ENCODE measurements around the gene FBLN1.

FBLN1 gene

GRCh38 chr22:45469281-45470073, 33.2 kb upstream of the FBLN1 start:
- no peak overlapping the region for H3K9ac ChIP-seq (ENCODE audit: low read length)
- no peak overlapping the region for H2AFZ ChIP-seq (ENCODE audit: low read length)
- no peak overlapping the region for H3K27ac ChIP-seq (ENCODE audit: low read depth, low read length, poor library complexity, severe bottlenecking)
- H3K27me3 ChIP-seq (ENCODE audit: insufficient read depth, low read length) = no peaks in the 10 kb centered on the region; the same call in 1 of the 2 replicates
- H3K9me2 ChIP-seq (ENCODE audit: low read depth, low read length) = no peaks in the 10 kb centered on the region
- no peaks in the 10 kb centered on the region for H3K36me3 ChIP-seq (ENCODE audit: insufficient read depth, low read length)
- H3K4me1 ChIP-seq (ENCODE audit: insufficient read depth, low read length, severe bottlenecking) = no peaks in the 10 kb centered on the region
- no peaks in the 10 kb centered on the region for H3K79me2 ChIP-seq (ENCODE audit: insufficient read depth, low read length)
- H3F3A ChIP-seq (ENCODE audit: insufficient read depth, low read length) = no peaks in the 10 kb centered on the region
- no peaks in the 10 kb centered on the region for H3K9me3 ChIP-seq (ENCODE audit: low read length)
- H4K20me1 ChIP-seq (ENCODE audit: insufficient read depth, low read length) = no peaks in the 10 kb centered on the region
- H3K4me3 ChIP-seq (ENCODE audit: low read depth, low read length, poor library complexity, severe bottlenecking) = no peak overlapping the region
- TF ChIP-seq EZH2 (IDR thresholded peaks at IDR 0.05; ENCODE audit: borderline replicate concordance, low read length) = no peak
- TF ChIP-seq CTCF (IDR thresholded peaks at IDR 0.05; ENCODE audit: low read length) = no peak
- no peak overlapping the region for H3K4me2 ChIP-seq (ENCODE audit: low read length)

GRCh38 chr22:45470871-45471270, 31.8 kb upstream of the FBLN1 start:
- TF ChIP-seq CTCF (IDR thresholded peaks at IDR 0.05; ENCODE audit: low read length) (no peak), EZH2 (IDR thresholded peaks at IDR 0.05; ENCODE audit: borderline replicate concordance, low read length) (no peak)
- Histone ChIP-seq H3K9me2 (ENCODE audit: low read depth, low read length) (no peaks in the 10 kb centered on the region), H2AFZ (ENCODE audit: low read length) (no peak overlapping the region), H3F3A (ENCODE audit: insufficient read depth, low read length) (no peaks in the 10 kb centered on the region), H4K20me1 (ENCODE audit: insufficient read depth, low read length) (no peaks in the 10 kb centered on the region), H3K27me3 (ENCODE audit: insufficient read depth, low read length) (peaks cover 2% of the 10 kb centered on the region; the same call in 1 of the 2 replicates), H3K9me3 (ENCODE audit: low read length) (no peaks in the 10 kb centered on the region), H3K9ac (ENCODE audit: low read length) (no peak overlapping the region), H3K4me3 (ENCODE audit: low read depth, low read length, poor library complexity, severe bottlenecking) (no peak overlapping the region), H3K79me2 (ENCODE audit: insufficient read depth, low read length) (no peaks in the 10 kb centered on the region), H3K4me2 (ENCODE audit: low read length) (no peak overlapping the region), H3K27ac (ENCODE audit: low read depth, low read length, poor library complexity, severe bottlenecking) (no peak overlapping the region), H3K4me1 (ENCODE audit: insufficient read depth, low read length, severe bottlenecking) (no peaks in the 10 kb centered on the region), H3K36me3 (ENCODE audit: insufficient read depth, low read length) (no peaks in the 10 kb centered on the region)

GRCh38 chr22:45472426-45472825, 30.3 kb upstream of the FBLN1 start:
- no peak overlapping the region for H3K27ac ChIP-seq (ENCODE audit: low read depth, low read length, poor library complexity, severe bottlenecking)
- H3K9me2 ChIP-seq (ENCODE audit: low read depth, low read length) = no peaks in the 10 kb centered on the region
- H3K9ac ChIP-seq (ENCODE audit: low read length) = no peak overlapping the region
- TF ChIP-seq EZH2 (IDR thresholded peaks at IDR 0.05; ENCODE audit: borderline replicate concordance, low read length) (no peak), CTCF (IDR thresholded peaks at IDR 0.05; ENCODE audit: low read length) (no peak)
- H4K20me1 ChIP-seq (ENCODE audit: insufficient read depth, low read length) = no peaks in the 10 kb centered on the region
- no peaks in the 10 kb centered on the region for H3F3A ChIP-seq (ENCODE audit: insufficient read depth, low read length)
- H3K9me3 ChIP-seq (ENCODE audit: low read length) = no peaks in the 10 kb centered on the region
- H2AFZ ChIP-seq (ENCODE audit: low read length) = no peak overlapping the region
- peaks cover 5% of the 10 kb centered on the region; the same call in 1 of the 2 replicates for H3K27me3 ChIP-seq (ENCODE audit: insufficient read depth, low read length)
- H3K36me3 ChIP-seq (ENCODE audit: insufficient read depth, low read length) = no peaks in the 10 kb centered on the region
- no peaks in the 10 kb centered on the region for H3K4me1 ChIP-seq (ENCODE audit: insufficient read depth, low read length, severe bottlenecking)
- H3K79me2 ChIP-seq (ENCODE audit: insufficient read depth, low read length) = no peaks in the 10 kb centered on the region
- H3K4me2 ChIP-seq (ENCODE audit: low read length) = no peak overlapping the region
- H3K4me3 ChIP-seq (ENCODE audit: low read depth, low read length, poor library complexity, severe bottlenecking) = no peak overlapping the region

Data from OCI-LY1 (cell line).